GM12875 (cell line): ENCODE results near the gene AHCTF1.

ENCODE experiments used
- H3K4me3 ChIP-seq: one replicate; pipeline ENCODE4 v1.5.1; 2011; ENCODE audit warnings: low read depth, low read length, control low read depth
- CTCF ChIP-seq: IDR thresholded peaks from 2 replicates; pipeline ENCODE4 v1.5.1; 2011; ENCODE audit warnings: low read depth, mild to moderate bottlenecking, control low read depth, inconsistent platforms, low read length, moderate library complexity, borderline replicate concordance; ENCODE audit not compliant: insufficient read depth

Gene AHCTF1

GRCh38 chr1:246797597-246797996 is 134.2 kb downstream of the AHCTF1 start:
- no peak for TF ChIP-seq CTCF
- H3K4me3 ChIP-seq, result no peak overlapping the region

- H3K4me3 ChIP-seq, result no peak overlapping the region
- no peak for TF ChIP-seq CTCF
These were observed 134.6 kb downstream of the AHCTF1 start for GRCh38 chr1:246797157-246797556.

GRCh38 chr1:246795906-246796694 is 135.6 kb downstream of the AHCTF1 start:
- TF ChIP-seq CTCF, result no peak

GRCh38 chr1:246794828-246795671 is 136.7 kb downstream of the AHCTF1 start:
- TF ChIP-seq CTCF, result no peak

More at GRCh38 chr1:246795906-246796694, 135.6 kb downstream of the AHCTF1 start:
- H3K4me3 ChIP-seq, result no peak overlapping the region

GRCh38 chr1:246794048-246794827 is 137.5 kb downstream of the AHCTF1 start:
- no peak for TF ChIP-seq CTCF
- no peak overlapping the region for H3K4me3 ChIP-seq

More at GRCh38 chr1:246794828-246795671, 136.7 kb downstream of the AHCTF1 start:
- H3K4me3 ChIP-seq, result no peak overlapping the region

- TF ChIP-seq CTCF, result no peak
These were observed 138.3 kb downstream of the AHCTF1 start for GRCh38 chr1:246793356-246793896.

More at GRCh38 chr1:246793356-246793896, 138.3 kb downstream of the AHCTF1 start:
- no peak overlapping the region for H3K4me3 ChIP-seq
